HG03575 (cell line): Measurements from ENCODE around the gene RELN.
"Not testable (repeated sequence)": the region's sequence is repeated elsewhere in the genome, so short reads cannot be mapped to it uniquely, and the experiment has no call there.

Experiments used
- ATAC-seq: cut with Tn5 transposase; IDR thresholded peaks from one replicate; pipeline ENCODE4 v1.9.1; 2021; ENCODE audit not compliant: unreplicated experiment, insufficient number of reproducible peaks, low FRiP score; ENCODE audit errors: extremely low read depth

Gene RELN

GRCh38 chr7:103524042-103524907, 465.2 kb downstream of the RELN start:
- ATAC-seq: no peak

- ATAC-seq: no peak
Measured at GRCh38 chr7:103521937-103522336, 467.5 kb downstream of the RELN start.

GRCh38 chr7:103504505-103505135, 484.8 kb downstream of the RELN start:
- ATAC-seq: no peak

- ATAC-seq: no peak
Measured at GRCh38 chr7:103501206-103501605, 488.3 kb downstream of the RELN start.

- ATAC-seq: no peak
Measured at GRCh38 chr7:103499976-103500375, 489.5 kb downstream of the RELN start.

GRCh38 chr7:103487419-103487818, 502.0 kb downstream of the RELN start:
- no peak for ATAC-seq

- ATAC-seq: not testable (repeated sequence)
Measured at GRCh38 chr7:103486873-103487272, 502.6 kb downstream of the RELN start.

GRCh38 chr7:103480771-103481170, 508.7 kb downstream of the RELN start:
- no peak for ATAC-seq

GRCh38 chr7:103474956-103475355, 514.5 kb downstream of the RELN start:
- ATAC-seq: no peak

- ATAC-seq: no peak
Measured at GRCh38 chr7:103469095-103469948, 520.1 kb downstream of the RELN start.

- no peak for ATAC-seq
Measured at GRCh38 chr7:103466814-103467213, 522.6 kb downstream of the RELN start.

- no peak for ATAC-seq
Measured at GRCh38 chr7:103462358-103462757, 527.1 kb downstream of the RELN start.

GRCh38 chr7:103447073-103447960, 542.1 kb downstream of the RELN start:
- no peak for ATAC-seq

GRCh38 chr7:103446049-103446520, 543.4 kb downstream of the RELN start, which contains the start of gene SLC26A5:
SLC26A5 (minus strand) TSS chr7:103446207; CDS start chr7:103421514, 24,693 bp downstream.
- ATAC-seq: no peak

GRCh38 chr7:103445228-103446048, 544.0 kb downstream of the RELN start:
- ATAC-seq: no peak

- ATAC-seq: no peak
Measured at GRCh38 chr7:103439661-103440060, 549.8 kb downstream of the RELN start.

GRCh38 chr7:103437623-103438022, 551.8 kb downstream of the RELN start:
- ATAC-seq: no peak

- no peak for ATAC-seq
Measured at GRCh38 chr7:103432712-103433111, 556.7 kb downstream of the RELN start.
